DMS79 treated with DMSO at 0.1 percent for 48 hours (cell line): Measurements from ENCODE around the gene COG8.
A peak's percentile ranks its signal among the peaks of the same experiment; 100 is the strongest.

ENCODE experiments used
- DNase-seq: peaks from one replicate; lab custom pipeline; 2025; lab: John Stamatoyannopoulos, UW

The COG8 gene

GRCh38 chr16:69286941-69287713 lies 52.2 kb downstream of the COG8 start:
- peak; percentile 13 for DNase-seq

- no peak for DNase-seq
Observed at GRCh38 chr16:69285240-69285639, 54.1 kb downstream of the COG8 start.

- no peak for DNase-seq
Observed at GRCh38 chr16:69283851-69284250, 55.5 kb downstream of the COG8 start.

- no peak for DNase-seq
Observed at GRCh38 chr16:69277413-69277812, 62.0 kb downstream of the COG8 start.
